OCI-M2 (cell line): ENCODE results near the gene PGLYRP2.

Experiments
- DNase-seq: peaks from one replicate; lab custom pipeline; 2025; ENCODE audit not compliant: unreplicated experiment; lab: John Stamatoyannopoulos, UW

PGLYRP2 gene

GRCh38 chr19:15427991-15428471 is 51.3 kb downstream of the PGLYRP2 start:
- DNase-seq: no peak

DNA sequence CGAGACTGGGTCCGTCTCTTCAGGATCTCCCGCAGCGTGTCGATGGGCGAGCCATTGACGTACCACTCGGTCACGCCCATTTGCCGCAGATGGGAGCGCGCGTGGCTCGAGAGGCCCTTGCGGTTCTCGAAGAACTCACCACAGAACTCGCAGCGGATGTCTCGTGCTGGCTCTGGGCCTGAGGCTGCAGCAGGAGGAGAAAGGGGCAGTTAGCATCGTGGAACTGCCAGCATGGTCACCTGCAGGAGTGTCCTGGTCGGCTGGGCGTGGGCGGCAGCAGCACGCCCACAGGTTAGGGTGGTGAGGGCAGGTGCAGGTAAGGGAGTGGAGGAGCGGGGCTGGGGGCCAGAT is 52.0 kb downstream of the PGLYRP2 start:
- no peak for DNase-seq

- no peak for DNase-seq
These were observed 52.6 kb downstream of the PGLYRP2 start for GRCh38 chr19:15426485-15427349.

DNA sequence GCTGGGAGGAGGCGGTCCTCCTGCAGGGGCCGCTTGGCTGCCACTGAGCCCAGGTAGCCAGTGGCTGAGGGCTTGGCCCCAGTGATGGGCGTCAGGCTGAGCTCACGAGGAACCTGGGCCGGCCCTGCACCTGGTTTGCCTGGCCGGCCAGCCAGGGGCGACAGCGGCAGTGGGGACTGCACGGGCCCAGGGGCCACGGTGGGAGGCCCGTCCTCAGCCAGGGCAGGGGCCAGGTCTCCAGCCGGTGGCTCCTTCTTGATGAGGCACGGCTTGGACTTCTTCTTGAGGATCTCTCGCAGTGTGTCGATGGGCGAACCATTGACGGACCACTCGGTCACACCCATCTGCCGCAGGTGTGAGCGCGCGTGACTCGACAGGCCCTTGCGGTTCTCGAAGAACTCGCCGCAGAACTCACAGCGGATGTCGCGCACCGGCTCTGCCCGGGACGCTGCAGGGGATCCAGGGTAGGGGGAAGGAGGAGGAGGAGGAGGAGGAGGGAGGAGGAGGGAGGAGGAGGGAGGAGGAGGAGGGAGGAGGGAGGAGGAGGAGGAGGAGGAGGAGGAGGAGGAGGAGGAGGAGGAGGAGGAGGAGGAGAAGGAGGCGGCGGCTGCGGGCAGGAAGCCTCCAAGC is 53.9 kb downstream of the PGLYRP2 start:
- DNase-seq: no peak

DNA sequence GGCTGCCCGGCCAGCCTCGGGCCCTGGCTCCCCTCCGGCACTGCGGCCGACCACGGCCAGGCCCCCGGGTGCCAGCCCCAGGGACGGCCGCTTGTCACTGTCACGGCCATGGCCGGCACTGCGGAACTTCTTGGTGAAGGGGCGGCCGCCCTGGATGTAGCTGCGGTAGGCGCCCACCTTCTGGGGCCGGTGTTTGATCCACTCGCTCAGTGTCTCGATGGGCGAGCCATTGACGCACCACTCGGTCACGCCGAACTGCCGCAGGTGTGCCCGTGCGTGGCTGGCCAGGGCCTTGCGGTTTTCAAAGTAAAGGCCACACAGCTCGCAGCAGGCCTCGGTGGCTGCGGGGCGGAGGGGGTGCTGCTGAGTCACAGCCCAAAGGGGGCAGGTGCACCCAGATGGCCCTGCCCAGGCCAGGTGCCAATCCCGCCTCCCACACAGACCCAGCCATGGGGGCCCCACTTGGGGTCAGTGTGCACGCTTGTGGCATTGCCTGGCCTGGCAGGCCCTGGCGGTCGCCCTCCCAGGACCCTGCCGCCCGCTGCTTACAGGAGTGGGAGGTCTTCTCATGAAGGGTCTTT is 54.5 kb downstream of the PGLYRP2 start:
- no peak for DNase-seq

DNA sequence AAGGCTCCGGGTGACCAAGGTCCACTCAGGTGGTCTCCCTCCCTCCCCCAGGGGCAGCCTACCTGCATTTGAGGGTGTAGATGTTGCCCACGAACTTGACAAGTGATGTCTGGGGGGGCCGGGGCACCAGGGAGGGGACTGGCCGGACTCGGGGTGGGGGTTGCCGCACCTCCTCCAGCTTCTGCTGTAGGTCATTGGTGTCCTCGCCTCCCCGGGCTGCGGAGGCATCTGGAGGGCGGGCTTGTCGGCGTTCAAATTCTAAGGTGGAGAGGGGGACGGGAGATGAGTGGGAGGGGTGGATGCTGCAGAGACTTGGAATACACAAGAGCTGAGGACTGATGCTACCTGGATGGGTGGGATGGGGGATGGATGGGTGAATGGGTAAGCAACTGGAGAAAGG is 55.2 kb downstream of the PGLYRP2 start:
- no peak for DNase-seq

DNA sequence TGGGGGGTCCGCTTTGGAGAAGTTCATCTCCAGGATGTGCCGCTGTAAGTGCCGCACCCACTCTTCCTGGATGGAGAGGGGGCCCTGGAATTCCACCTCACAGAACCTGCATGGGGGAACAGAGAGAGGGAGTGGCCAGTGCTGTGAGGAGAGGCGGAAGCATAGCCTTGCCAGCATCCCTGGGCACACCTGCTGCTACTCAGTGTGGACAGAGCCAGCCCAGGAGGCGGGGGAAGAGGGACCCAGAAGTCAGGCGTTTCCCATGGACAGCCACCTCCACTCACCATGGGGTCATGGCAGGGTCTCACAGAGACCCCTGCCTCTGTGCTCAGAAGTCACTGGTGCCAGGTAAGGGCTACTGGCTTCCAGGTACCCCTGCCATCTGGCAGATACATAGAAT is 56.2 kb downstream of the PGLYRP2 start:
- DNase-seq: no peak

DNA sequence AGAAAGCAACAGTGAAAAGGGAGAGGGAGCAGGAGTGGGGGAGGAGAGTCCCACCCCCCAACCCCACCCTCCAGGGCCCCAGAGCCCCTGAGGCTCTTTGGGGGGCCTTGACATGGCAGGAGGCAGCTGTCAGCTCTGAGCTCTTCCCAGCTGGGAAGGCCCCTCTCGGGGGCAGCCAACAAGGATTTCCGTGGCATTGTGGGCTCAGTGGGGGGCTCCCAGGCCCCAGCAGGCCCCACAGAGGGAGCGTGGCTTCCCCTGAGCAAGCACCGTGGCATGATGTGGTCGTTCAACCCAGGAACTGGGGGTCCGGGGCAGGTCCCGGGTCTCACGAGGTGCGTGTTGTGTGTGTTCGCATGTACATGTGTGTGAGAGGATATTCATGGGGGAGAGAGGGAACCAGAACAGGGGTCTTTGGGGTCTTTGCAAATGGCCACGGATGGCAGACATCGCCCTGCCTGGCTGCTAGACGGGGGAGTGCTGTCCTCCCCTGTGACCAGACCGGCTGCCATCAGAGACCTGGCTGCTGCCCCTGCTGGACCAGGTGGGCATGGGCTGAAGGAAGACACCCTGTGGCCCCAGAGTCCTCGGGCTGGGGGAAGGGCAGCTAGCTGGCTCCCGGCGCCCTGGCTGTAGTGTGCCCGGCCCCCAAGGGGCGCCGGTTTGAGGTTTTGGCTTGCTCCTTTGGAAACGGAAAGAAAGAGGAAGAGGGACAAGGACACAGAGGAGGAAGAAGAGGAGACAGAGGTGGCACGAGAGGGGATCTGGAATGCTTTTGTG is 56.8 kb downstream of the PGLYRP2 start:
- DNase-seq: no peak

DNA sequence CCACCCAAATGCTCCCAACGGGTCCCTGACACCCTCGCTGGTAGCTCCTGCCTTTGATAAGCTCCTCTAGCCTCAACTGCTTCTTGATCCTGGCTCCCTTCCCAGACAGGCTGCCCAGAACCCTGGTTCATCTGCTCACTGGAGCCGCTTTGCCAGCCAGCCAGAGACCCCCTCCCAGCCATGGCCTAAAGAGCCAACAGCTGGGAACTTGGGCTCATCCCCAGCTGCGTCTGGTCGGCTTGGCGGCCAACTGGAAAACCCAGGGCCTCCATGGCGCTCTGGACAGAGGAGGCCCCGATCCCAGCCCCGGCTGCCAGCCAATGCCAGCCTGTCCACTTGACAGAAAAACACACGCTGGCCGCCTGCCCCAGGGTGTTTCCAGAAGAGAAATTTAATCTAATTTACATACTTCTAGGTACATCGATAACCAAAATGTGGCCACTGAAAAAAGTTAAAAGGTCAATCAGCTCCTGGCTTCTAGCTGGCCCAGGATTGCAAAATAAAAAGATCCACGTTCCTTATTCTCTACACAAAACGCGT is 57.5 kb downstream of the PGLYRP2 start:
- DNase-seq: no peak

- DNase-seq: no peak
These were observed 58.1 kb downstream of the PGLYRP2 start for GRCh38 chr19:15421136-15421695.

DNA sequence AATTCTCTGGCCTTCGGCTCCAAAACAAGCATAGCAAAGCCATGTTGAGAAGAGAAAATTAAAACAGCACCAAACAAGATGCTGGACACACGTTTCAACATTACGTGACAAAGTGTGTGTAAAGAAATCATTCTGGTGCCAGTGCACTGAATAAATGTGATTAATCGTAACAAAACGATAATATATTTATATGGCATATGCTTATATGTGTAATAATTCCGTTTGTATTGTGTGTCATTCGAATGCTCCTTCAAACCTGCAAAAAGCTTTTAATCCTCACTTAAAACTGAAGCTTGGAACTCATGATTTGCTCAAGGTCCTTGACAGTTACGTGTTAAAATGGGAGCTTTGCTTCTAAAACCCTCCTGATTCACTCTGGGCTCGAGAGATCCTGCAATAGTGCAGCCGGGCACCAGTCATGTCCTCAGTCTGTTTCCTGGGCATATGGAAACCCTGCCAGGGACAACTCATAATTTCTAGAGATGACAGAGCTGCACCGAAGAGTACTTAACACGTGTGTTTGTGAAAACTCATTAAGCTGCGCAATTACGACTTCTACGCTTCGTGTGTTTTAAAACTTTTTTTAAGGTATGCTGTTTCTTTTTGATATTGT is 59.8 kb downstream of the PGLYRP2 start:
- DNase-seq: no peak
